CD4-positive, alpha-beta T cell treated with Interleukin-4 for 4 hours (primary cell): ENCODE data around the gene MSI2.

ENCODE experiments used
- DNase-seq: peaks from one replicate; pipeline ENCODE4 v3.0.0-alpha.2; 2020

The MSI2 gene

DNA sequence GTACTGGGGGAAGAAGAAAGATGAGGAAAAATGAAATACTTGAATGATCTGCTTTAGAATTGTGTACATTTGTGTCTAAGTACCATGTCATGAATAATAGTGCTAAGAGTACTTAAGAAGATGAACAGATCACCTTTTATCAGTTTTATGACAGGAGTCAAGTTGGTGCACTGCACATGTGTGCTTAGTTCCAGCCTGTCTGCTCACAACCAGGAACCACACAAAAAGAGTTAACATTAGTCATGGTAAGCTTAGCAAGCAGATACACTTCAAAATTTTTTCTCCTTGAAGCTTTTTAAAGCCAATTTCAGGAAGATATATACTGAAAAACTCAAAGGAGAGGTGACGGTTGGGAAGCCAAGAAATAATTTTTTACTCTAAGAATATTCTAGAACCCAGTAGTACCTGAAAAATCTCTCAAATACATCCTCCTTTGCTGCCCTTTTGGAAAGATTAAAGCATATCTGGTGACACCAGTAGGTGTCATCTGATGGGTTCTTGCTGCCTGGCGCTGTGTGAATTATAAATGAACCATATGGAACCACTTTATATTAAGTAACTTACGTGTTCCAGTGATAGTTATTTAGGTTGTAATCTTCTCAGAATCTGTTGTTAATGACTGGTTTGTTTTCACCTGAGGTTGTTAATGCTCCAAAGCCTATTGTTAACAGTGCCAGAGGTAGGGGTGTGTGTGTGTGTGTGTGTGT, 93.4 kb downstream of the MSI2 start:
- no peak for DNase-seq

DNA sequence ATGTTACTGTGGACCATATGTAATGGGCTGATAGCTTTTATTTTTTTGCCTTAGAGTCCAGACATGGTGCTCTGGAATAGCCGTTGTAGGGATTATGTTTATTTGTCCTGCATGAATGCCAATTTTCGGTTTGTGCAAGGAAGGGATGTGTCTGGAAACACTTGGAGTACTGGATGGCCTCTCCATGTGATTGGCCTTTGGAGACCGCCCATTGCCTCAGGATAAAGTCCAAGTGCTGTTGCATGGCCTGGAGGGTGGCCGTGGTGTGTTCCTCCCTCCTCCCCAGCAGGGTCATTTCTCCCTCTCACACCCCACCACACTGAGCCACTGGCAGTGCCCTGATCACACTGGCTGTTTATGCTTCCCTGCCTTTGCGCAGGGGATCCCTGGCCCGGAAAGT, 93.9 kb downstream of the MSI2 start:
- no peak for DNase-seq

DNA sequence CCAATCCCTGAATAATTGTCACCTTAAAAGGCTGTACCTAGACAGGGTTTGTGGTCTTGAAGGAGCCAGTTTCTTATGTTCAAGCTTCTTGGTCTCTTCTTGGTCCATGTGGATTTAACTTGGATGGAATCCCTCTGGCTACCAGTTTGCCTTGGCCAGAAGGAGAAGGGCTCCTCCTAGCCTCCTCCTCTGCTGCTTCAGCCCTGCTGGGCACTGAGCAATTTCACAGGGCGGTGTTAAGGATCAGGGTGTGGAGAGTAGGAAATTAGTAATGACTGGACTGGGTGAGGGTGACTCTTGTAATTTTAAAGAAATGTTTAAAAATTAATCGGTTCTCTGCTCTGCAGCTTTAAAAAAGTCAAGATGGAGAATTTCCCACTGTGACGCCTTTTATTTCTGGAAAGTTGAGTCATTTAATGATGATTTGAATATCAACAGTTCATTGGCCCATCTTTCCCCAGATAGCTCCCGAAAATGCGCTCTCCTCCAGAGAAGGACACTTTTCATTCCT, 96.4 kb downstream of the MSI2 start:
- no peak for DNase-seq

DNA sequence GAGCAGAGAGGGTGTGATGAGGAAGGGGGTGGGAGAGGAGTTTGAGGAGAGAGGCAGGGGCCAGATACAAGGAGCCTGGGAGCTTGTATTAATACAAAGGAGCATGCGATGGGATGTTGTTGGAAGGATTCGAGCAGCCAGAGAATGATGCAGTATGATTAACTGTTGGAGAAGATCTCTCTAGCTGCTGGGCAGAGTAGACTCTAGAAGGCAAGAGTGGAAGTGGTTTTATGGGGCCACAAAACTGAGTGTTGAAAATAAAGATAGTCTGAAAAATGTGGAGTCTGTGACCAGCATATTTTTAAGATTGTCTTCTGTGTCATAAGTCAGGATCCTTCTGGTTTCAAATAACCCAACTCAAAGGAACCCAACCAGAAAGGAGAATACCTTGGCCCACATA, 98.3 kb downstream of the MSI2 start:
- no peak for DNase-seq

DNA sequence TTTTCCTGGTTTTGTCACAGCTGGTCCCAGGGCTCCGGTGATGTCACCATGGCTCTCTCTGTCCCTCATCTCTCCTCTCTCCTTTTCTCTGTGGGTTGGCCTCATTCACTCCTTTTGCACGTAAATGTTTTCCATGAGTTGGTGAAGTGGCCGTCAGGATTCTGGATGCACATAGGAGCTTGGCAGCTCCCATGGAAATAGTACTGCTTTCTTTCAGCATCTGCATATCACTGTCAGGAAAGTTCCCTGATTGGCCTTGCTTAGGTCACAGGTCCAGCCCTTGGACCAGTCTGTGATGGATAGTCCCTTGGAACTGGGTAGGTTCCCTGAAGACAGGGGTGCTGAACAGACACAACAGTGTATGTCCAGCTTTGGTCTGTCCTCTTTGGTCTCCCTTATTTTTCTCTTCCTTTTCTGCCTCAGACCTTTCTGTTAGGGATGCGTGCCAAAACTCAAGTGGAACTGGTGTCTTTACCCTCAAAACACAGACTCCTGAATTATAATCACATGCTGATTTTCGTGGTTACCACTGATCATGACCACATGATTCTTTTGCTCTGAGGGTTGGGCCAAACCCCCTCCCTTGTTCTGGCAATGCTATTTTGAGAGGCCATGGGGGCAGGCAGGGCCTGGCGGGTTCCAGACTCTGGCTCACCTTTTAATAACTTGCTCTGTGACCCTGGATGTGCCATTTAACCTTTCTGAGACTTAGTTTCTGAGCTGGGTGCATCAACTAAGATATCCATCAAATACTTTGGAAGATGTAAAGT, 99.0 kb downstream of the MSI2 start:
- DNase-seq: no peak

DNA sequence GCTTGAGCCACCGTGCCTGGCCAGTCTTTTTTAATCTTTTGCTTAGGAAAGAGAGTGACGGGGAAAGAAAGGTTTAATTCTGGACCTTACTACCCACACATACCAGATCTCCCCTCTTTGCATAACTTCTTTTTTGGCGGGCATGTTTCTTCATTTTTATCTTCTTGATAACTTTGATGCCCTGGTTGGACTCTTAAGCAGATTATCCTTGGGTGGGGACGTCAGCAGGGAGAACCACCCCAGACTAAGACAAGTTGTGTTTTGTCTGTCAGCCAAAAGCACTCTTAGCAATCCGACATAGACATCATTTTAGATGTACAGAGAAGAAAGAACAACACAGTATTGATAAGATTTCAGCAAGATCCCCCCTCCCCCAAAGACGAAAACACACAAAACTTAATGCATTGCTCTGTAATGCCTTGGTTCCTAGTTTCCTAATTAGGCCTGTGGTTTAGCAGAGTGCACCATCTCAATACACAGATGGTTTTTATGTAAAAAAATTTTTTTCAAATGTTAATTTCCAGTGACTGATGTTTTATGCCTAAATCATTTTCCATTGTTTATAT, 99.9 kb downstream of the MSI2 start:
- DNase-seq: no peak

DNA sequence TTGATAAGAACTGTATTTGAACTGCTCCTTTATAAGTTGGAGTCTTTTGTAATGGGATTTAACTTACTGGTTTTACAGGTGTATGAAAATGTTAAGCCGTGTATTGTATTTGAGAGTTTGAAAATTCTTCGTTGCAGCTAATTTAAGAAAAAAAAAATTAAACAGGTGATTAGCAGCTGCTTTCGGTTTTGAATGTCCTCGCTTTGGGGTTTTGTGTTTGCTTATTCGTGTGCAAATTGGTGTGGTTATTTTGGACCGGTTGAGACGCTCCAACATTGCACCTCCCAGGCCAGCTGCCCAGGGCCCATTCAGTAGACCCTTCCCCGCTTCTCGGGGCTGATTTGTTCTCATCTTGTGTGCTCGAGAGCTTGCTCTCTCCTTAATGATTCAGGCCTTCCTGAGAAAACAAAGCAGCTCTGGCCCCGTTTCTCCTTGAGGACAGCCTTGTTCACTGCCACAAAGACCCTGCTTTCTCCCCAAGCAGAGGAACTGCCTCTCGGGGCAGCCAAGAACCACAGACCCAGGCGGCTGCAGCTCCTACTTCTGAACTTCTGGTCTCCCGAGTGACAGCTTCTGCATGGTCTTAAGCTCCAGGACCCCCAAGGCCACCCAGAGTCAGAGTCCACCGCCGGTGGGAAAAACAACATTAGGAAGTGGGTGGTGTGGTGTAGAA, 100.5 kb downstream of the MSI2 start:
- DNase-seq: no peak

DNA sequence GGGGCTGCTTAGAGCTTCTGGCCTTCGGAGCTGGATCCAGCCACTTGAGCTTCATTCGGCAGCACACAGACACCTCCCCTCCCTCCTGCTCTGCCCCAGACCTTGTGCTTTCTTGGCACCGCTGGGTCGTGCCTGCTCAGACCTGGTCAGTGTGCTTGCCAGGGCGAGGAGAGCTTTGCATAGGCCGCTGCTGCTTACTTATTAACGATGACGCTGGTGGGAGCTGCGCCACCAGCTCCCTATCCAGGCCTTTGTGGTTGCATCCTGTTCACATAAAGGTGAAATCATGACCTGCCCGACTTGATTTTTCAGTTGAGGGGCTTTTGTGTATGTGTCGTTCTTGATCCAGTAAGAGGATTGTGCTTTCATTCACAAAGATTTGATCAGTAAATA, 101.1 kb downstream of the MSI2 start:
- DNase-seq: no peak

DNA sequence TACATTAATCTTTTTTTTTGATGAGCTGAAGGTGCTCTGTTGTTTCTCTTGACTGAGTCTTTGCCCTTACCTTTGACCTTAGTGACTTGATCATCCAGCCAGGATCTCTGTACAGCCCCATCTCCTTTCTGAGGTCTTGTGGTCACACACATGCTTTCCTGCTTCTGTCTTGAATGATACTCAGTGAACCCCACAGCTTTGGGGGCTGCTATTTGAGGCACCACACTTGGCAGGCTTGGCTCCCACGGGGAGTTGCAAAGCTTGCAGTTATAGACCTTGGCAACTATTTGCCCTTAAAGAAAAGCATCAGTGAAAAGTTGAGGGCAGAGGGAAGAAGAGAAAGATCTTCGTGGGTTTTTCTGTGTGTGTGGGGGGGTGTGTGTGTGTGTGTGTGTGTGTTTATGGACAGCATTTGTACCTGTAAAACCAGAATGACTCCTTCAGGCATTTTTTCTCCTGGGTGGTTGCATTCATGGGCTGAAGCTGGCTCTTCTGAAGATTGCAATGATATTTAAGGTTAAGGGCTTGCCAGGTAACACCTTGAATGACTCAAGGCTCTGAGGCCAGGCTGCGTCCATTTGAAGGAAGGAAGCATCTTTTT, 101.6 kb downstream of the MSI2 start:
- DNase-seq: no peak

DNA sequence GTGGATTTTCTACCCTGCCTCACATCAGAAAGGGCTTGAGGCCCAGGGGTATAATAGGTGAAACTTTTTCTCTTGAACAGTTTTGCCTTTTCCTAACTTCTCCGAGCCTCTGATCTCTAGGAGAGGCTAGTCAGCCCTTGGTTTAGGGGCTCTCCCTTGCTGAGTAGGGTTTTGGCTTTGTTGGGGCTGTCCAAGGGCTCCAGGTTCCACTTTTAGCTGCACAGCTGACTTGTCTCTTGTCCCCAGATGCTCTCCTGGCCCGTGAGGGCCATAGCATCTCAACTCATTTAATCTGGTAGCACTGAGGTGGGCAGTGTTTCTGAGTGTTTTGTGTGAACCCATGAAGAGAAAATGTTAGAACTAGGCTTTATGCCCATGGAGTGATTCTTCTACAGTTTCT, 103.9 kb downstream of the MSI2 start:
- no peak for DNase-seq

DNA sequence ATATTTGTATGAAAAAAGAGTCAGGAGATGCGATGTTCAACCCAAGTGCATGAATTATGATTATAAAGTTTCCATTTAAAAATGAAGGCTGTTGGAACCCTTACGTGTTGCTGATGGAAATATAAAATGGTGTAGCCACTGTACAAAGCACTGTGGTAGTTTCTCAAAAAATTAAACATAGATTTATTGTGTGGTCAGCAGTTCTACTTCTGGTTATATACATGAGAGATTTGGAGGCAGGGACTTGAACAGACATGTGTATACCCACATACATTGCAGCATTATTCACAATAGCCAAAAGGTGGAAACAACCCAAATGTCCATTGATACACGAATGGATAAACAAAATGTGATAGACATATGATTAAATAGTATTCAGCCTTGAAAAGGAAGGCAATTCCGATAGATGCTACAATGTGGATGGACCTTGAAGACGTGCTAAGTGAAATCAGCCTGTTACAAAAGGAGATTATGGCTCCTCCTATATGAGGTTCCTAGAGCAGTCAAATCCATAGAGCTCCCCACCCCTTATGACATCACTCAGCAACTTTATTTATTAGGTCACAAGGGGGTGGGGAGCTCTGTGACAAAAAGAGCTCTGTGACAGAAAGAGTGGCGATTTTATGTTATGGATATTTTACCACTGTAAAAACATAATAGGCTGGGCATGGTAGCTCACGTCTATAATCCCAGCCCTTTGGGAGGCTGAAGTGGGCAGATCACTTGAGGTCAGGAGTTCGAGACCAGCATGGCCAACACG, 106.7 kb downstream of the MSI2 start:
- DNase-seq: no peak

DNA sequence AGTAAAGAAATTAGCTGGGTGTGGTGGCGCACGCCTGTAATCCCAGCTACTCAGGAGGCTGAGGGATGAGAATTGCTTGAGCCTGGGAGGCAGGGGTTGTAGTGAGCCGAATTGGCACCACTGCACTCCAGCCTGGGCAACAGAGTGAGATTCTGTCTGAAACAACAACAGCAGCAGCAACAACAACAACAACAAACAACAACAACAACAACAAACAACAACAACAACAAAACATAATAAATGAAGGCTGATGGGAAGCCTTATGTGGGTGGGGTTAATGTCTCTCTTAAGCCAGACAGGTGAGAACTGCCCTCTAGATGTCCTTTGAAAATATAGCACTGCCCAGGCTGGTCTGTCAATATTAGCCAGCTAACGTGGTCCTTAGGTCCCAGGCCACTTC, 107.3 kb downstream of the MSI2 start:
- no peak for DNase-seq

DNA sequence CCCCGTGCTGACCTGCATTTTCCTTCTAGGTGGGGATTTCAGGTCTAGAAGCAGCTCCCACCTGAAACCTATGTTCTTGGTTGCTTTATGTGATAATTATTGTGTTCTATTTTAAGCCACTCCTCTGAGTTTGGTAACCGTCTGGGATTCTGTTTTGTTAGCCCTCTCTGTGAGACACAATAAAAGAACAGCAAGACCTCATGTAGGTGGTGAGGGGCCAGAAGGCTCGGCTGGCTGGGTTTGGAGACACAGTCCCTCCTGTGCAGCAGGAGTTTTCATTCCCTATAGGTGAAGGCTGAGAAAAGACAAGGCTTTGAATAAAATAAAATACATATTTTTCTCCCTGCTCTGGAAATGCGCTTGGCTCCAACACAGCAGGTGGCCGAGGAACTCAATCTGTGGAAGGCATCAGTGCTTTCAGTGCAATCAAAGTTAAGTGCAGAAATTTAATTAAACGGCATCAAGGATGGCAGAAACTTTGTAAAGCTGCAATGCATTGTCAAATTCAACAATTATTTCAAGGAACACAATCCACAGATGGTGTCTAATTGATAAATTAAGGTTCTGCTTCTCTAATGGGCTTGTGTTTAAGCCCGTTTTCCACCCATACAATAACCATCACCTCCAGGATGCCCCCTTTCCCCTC, 107.8 kb downstream of the MSI2 start:
- no peak for DNase-seq

DNA sequence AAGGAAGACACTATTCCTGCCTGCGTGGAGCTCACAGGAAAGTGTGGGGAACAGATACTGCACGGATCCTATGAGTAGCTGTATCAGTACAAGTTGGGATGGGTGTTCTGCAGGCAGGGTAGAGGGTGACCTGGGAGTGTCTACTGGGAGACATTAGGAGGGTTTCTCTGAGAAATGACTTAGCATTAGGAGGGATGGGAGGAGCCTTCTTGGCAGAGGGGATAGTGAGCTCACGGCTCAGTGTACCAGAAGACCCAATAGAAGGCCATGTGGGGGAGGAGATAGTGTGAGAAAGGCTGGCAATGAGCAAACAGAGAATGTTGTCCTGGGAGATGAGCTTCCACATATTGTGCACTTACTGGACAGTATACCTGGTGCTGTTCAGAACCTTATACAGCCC, 109.1 kb downstream of the MSI2 start:
- no peak for DNase-seq

DNA sequence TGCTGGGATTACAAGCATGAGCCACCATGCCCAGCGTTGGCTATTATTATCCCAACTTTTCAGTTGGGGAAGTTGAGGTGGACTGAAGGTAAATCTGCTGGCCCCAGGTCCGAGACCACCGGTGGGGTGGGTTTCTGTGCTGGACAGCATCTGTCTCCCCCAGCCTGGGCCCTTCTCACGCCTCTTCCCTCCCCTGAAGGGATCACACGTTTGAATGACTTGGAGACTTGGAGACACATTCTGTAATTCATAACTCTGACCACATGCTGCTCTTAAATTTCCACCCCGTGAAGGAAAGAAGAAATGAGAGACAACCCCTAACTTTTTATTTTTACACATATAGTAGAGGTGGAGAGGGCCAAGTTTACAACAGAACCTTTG, 109.8 kb downstream of the MSI2 start:
- no peak for DNase-seq

DNA sequence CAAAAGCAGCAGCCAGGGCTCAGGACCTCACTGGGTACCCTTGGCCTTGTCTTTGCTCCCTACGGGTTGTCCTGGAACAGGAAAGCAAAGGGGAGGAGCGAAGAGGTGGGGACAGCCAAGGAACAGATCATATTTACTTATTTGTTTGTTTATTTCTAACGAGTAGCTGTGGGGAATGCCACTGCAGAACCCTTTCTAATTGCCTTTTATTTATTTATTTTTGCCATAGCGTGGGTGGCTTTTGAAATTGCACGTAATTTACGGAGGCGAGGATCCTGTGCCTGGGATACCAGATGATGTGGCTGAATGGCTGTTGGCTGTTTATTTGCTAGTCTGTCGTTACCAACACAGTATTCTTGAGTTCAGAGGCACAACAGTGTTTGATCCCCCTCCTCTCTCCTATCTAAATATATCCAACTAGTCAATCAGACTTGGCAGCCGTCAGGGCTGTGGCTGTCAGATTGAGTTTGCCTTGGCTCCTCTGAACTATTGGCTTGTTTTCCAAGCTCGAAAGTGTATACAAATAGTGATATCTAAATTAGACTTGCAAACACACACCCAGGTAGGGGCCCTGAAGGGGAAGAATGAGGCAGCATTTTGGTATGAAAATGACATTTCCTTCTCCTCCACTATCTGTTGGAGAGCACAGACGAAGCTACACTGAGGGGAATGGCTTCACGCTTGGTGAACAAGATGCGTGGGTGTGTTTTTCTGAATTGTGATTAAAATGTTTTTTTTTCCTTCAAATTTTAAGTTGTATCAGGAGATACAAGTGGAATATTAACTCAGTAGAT, 110.4 kb downstream of the MSI2 start:
- no peak for DNase-seq

DNA sequence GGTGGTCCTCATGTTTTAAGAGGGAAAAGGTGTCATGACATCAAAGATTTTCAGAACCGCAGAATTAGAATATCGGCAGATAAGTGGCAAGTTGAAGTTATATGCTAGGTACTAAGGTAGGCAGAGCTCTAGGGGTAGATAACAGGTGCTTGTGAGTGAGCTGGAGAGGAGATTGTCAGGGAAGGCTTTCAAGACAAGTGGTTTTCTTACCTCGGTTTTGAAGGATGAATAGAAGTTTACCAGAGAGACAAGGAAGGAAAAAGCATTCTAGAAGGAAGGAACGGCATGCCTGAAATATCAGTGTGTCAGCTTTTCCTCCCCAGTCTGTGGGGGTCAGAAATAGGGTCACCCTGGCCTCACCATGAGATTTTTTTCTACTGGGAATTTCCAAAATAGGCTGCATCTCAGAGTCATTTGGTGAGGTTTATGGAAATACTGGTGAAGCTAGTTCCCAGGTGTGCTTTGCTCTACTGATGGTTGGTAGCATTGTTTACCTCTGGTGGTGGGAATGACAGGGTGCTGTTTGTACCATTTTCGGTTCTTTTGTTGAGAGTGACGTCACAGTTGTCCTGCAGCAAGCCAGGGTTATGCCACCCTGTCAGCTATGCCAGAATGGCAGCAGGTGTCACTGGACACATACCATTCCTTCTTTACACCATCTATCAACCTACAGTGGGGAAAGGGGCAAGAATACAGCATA, 112.5 kb downstream of the MSI2 start:
- DNase-seq: no peak

DNA sequence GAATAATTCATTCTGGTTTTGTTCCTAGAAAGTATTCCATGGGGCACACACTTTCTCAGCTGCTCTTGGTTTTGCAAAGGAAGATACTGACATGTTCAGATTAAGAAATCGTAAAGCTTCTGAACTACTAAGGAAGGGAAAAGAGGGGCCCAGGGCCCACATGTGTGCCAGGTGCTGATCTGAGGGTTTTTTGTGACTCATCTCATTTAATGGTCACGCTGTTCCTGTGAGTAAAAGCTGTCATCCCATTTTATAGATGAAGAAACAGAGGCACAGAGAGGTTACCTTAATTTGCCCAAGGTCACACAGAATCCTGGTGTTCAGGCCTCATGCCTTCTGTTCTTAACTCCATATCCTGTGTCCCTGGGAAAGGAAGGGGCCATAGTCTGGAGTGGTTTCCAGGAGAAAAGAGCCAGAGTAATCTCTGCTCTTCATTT, 113.2 kb downstream of the MSI2 start:
- no peak for DNase-seq

DNA sequence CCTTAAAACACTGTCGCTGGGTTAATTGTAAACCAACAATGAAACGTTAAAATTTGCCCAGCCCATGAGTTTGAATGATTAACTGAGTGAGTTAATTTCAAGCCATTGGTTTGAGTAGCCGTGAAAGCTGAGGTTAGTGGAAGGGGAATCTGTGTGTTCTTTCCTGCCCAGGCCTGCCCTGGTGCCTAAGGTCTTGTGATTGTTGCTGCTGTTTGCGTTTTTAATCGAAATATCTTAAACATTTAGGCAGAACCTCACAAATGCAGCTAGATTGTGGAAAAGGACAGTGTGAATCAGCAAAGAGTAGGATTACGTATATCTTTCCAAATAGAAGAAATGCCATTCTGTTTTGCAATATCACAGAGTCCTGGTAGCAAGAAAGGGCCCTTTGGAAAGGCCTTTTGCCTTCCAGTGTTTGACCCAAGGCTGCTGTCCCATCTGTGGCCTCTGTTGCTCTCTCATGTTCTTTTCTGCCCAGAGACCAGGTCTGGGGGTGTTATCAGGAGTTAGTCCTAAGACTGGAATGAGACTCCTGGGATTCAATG, 113.8 kb downstream of the MSI2 start:
- DNase-seq: no peak

DNA sequence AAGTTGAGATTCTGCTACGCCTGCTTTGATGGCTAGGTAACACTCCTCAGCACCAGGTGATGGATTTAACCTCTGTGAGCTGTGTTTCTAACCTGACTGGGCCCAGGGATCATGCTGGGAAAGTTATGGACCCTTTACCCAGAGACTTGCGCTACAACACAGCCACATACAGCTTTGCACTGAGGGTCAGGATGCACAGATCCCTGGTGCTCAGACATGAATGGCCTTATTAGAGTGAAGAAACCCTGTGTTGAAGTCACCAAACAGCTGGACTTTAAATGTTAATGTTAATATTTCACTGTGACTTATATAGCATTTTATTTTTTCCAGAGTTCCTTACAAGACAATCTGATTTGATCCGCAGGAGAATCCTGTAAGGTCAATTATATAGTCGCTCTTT, 114.3 kb downstream of the MSI2 start:
- DNase-seq: no peak
